NCI-H187 treated with DMSO at 0.1 percent for 48 hours (cell line): ENCODE measurements around the gene NELL2.
"Not testable (repeated sequence)": the region's sequence is repeated elsewhere in the genome, so short reads cannot be mapped to it uniquely, and the experiment has no call there.

Experiments used
- DNase-seq: peaks from one replicate; lab custom pipeline; 2025; lab: John Stamatoyannopoulos, UW

The NELL2 gene

GRCh38 chr12:44778863-44779262 is 97.3 kb downstream of the NELL2 start:
- DNase-seq = no peak

- no peak for DNase-seq
Observed at GRCh38 chr12:44777044-44777443, 99.1 kb downstream of the NELL2 start.

DNA sequence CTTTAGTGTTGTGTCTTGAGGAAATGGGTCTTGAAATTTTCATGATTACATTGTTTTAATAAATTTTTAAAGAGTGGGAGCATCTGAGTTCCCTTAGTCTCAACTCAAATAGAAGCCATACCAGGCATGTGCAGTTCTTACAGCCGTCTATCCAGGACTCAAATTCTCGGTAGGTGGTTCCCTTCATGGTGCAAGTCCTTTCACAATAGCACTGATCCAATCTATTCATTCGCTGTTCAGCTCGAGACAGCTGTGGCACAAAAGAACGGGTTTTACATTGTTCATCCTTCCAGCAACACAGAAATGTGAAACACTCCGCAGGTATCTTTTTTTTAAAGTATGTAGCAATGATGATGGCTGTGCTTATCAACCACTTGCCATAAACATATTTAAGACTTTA is 100.2 kb downstream of the NELL2 start:
- DNase-seq = no peak

- DNase-seq = no peak
Observed at GRCh38 chr12:44774815-44775411, 101.2 kb downstream of the NELL2 start.

DNA sequence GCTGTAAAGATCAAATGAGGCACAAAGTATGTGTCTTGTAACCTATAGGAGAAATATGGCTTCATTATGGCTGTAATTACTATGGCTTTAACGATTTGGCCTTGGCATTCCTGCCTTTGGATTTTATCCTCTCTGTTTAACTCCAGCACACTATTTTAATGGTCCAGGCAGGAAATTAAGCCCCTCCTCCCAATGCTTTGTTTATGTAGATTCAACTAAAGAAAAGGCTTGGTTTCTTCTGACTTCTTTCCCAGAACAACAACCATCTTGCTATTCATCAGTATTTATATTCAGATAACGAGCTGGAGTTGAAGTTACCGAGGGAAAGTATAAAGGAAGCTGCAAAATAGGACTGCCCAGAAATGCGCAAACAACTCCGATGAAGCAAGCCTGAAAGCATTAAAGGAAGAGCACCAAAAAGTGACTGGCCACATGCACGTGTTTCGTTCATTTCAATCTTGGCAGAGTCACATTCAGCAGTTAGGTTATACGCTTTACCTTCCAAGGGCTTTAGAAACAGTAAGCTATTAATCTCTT is 104.6 kb downstream of the NELL2 start:
- no peak for DNase-seq

DNA sequence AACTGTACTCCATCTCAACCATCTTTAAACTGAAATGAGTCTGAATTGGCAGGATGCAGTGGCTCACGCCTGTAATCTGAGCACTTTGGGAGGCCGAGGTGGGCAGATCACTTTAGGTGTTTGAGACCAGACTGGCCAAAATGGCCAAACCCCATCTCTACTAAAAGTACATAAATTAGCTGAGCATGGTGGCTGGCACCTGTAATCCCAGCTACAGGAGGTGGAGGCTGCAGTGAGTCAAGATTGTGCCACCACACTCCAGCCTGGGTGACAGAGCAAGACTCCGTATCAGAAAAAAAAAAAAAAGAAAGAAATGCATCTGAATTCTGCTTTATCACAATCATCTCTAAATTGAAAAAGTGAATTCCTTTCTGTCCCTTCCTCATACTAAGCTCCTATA is 110.3 kb downstream of the NELL2 start:
- DNase-seq = no peak

- DNase-seq = no peak
Observed at GRCh38 chr12:44763021-44763420, 113.1 kb downstream of the NELL2 start.

GRCh38 chr12:44759289-44759688 is 116.8 kb downstream of the NELL2 start:
- no peak for DNase-seq

DNA sequence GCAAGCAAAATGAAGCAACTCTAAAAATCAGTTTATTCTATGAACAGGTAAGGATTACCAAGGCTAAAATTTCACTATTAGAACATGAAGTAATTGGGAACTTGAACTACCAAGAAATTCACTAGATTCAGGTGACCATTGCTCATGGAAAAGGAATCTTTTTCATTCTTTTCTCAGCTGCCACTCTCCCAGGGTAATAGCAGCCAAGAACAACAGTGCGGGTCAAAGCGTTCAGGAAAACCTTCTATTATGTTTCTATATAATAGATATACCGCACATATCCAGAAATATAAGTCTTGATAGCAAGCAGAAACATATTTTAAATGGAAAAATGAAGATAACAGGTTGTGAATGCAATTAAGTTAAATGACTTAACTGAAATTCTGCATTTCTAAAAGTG is 125.6 kb downstream of the NELL2 start:
- DNase-seq = no peak

- no peak for DNase-seq
Observed at GRCh38 chr12:44749566-44749965, 126.5 kb downstream of the NELL2 start.

DNA sequence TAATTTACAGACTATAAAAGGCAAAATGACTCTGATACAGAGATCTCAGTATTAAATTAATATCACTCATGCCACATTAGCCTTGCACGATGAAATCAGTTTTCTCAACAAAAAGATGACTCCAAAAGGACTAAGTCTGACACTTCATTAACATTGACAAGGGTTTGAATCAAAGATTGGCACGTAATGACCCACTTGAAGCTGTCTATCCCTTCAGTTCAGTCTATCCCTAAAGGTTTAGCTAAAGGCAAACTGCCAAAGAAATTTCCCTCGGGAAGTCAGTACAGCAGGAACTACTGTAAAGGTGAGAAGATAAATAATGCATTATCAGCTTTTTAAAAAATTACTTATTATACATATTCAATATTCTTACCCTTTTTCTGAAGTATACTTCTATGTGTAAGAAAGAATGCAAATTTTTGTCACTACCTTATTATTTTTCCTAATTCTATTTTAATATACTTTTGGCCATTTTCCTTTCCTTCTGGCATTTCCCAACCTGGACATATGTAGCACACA is 127.1 kb downstream of the NELL2 start:
- DNase-seq = no peak

DNA sequence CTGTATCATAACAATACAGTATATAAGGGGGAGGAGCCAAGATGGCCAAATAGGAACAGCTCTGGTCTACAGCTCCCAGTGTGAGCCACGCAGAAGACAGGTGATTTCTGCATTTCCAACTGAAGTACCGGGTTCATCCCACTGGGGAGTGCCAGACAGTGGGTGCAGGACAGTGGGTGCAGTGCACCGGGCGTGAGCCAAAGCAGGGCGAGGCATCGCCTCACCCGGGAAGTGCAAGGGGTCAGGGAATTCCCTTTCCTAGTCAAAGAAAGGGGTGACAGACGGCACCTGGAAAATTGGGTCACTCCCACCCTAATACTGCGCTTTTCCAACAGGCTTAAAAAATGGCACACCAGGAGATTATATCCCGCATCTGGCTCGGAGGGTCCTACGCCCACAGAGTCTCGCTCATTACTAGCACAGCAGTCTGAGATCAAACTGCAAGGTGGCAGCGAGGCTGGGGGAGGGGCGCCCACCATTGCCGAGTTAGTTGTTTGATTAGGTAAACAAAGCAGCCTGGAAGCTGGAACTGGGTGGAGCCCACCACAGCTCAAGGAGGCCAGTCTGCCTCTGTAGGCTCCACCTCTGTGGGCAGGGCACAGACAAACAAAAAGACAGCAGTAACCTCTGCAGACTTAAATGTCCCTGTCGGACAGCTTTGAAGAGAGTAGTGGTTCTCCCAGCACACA is 134.7 kb downstream of the NELL2 start:
- not testable (repeated sequence) for DNase-seq

DNA sequence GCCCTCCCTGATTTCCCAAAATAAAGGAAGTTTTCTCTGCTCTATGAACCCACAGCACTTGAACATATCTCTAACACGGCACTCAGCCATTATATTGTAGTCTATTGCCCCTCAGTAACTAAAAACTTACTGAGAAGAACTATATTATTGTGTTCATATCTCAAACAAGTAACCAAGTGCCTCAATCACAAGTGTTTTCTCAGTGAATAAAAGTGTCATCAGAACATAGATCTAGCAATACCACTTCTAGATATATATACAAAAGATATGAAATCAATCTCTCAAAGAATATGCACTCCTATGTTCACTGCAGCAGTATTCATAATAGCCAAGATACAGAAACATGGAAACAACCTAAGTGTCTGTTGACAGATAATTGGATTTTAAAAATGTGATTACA is 138.1 kb downstream of the NELL2 start:
- no peak for DNase-seq

DNA sequence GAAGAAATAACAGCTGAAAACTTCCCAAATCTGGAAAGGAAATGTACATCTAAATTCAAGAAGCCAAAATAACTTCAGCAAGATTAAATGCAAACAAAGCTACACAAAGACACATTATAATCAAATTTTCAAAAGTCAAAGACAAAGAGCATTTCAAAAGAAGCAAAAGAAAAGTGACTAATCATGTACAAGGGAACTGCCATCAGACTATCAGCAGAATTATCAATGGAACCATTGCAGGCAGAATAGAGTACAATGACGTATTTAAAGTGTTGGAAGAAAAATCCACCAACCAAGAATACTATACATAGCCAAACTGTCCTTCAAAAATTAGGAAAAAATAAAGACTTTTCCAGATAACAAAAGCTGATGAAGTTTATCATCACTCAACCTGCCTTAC is 147.5 kb downstream of the NELL2 start:
- no peak for DNase-seq

DNA sequence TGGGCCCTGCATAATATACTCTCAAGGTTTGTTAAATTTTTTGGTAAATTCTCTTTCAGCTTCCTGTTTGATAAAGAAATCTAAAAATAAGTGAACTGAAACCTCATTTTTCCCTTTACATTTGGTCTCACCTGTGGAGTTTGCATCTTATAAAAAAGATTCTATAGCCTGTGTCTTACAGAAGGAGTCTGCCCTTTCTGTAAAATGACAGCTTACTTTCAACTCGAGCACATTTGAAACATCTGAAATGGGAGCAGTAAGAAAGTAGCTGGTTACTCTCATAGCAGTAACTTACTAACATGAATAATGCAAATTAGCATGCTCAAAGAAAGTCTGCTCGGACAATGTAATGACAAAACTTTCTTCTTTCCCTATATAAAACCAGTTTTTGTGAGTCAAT is 155.8 kb downstream of the NELL2 start:
- DNase-seq = no peak

DNA sequence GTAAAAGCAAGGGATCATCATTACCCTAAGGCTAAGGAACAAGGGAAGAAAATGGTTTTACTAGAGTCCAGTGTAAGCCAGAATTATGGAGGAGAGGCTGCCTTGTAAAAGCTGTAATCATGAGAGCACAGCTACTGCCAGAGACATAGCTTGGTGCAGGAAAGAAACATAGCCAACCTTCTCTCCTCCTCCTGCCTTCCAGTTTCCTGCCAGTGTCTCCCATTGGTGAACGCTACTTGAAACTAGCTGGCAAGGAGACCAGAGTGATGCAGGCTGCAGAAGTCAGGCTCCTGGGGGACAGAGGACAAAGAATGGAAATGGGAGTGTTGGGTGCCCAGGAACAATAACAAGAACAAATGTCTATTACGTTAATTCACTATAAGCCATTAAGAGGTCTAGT is 158.5 kb downstream of the NELL2 start:
- no peak for DNase-seq

- DNase-seq = no peak
Observed at GRCh38 chr12:44716711-44717110, 159.4 kb downstream of the NELL2 start.

GRCh38 chr12:44711736-44712135 is 164.4 kb downstream of the NELL2 start:
- no peak for DNase-seq

DNA sequence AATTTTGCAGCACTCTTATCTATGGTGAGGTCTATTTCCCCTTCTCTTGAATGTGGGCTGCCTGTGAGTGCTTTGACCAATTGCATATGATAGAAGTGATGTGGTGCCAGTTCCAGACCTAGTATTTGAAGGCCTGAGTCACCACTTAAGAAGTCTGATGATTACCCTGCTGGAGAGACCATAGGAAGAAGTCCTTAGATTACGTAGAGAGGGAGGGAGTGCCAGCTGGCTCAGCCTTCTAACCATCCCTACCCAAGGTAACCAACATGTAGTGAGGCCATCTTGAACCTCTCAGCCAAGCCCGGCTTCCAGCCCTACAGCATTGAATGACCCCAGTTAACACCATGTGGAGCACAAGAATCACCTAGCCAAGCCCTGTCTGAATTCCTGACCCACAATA is 166.9 kb downstream of the NELL2 start:
- DNase-seq = no peak

DNA sequence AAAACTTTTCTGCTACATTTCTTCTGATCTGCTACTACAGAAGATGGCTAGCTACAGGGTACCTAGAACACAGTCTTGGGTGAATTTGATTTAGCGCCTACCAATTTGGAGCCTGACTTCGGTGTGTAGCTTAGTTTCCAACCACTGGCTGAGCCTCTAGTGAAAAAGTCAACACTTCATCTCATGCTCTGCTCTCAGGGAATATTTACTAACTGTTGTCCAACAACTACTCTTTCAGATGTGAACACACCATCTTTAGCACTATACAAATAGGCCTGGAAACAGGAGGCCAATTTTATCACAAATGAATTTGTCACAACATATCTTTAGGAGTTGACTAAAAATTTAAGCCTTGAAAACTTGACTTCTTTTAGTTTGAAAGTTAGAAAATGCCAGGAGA is 167.9 kb downstream of the NELL2 start:
- no peak for DNase-seq

DNA sequence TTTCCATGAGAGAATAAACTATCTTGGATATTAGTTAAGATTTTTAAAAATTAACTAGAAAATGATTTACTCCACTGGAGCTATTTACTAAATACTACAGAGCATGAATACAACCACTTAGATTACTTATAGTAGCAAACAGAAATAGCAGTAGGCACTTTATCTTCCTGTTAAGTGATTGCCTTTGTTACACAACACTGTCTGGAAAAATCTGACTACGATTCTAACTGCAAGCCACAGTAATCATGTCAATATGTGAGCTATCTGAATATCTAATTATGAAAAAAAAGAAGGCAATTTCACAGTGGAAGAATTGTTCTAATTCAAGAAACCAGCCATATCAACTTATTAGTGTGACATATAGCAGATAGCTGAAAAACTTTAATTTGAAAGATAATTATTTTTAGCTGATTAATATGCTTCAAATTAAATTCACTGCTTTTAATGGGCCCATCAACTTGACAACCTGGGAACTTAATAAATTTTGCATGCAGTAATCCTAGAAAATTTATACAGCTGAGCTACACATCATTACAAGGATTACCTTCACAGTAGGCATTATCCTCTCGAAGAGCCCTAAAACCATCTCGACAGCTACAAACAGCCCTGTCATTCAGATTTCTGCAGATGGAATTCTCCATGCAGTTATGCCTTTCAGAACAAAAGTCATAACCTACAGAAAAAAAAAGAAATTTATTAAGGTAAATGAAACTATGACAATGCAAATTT is 172.8 kb downstream of the NELL2 start:
- no peak for DNase-seq

DNA sequence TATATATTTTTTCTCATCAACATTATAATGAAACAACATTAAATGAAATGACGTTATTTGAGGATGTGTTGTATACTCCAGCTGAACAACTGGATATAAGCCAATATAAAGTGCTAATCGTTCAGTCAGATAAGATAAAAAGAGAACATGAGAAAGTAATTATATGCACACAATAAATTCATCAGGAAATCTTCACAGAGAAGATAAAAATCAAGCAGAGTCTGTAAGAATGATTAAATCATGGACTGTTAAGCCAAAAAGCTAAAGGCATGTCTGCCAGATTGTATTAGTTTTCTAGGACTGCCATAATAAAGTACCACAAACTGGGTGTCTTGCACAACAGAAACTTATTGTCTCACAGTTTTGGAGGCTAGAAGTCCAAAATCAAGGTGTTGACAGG is 178.6 kb downstream of the NELL2 start:
- DNase-seq = no peak

DNA sequence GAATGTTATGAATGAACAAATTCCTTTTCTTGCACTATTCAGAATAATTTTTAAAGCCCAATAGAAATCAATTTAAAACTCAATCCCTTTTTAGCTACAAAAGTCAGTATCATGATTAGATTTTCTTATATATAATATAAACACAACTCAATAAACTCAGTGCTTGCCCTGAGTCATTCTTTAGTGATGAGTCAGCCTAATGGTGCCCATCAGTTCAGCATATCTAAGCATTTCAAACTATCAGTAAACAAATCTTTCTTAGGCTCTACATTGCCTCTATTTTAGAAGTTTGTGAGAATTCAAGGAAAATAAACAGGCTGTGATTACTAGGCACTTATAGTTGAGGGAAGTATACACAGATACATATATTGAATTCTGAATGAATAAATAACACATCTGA is 179.6 kb downstream of the NELL2 start:
- no peak for DNase-seq
